Adipose tissue (tissue), 3 donors: ENCODE results near the gene PLSCR5. TPM values are rescaled to one million over a fixed set of nuclear protein-coding genes. Genes with fewer than 3 reads are reported as not detected.

Experiments used
- polyA plus RNA-seq, 3 donors: library from polyadenylated mRNA; stranded (reverse); fragments of 200-250 nt; gene quantifications; one replicate each; pipeline ENCODE4 v1.2.3, GENCODE V29; 2013
- donor health status: healthy with polysubstance abuse.
- donor health status: Bipolar disorder and iron deficiency.
- donor health status: healthy.

The PLSCR5 gene
- polyA plus RNA-seq, 3 donors = not detected

Other genes with a start within 250 kb of the PLSCR5 start
- under 1 TPM in 1 of 3 donors, not detected in 2; 0.14 TPM for gene PLSCR2, start 135.8 kb downstream of the PLSCR5 start, polyA plus RNA-seq
- 10 to 100 TPM; 34.3 to 99.6 (median 91.5) TPM for gene PLSCR1, start 60.7 kb downstream of the PLSCR5 start, polyA plus RNA-seq